H1 (cell line): Measurements from ENCODE around the gene CCDC91. TPM values are rescaled to one million over a fixed set of nuclear protein-coding genes. Genes with fewer than 3 reads are reported as not detected.

ENCODE experiments used
- KDM4A ChIP-seq: IDR thresholded peaks from one replicate; pipeline ENCODE4 v1.7.1; 2012; ENCODE audit warnings: low read depth, mild to moderate bottlenecking, moderate library complexity, low read length, inconsistent platforms; ENCODE audit not compliant: severe bottlenecking
- polyA plus RNA-seq, 7 experiments: library from polyadenylated mRNA; depleted of rRNA in 3 of 7; stranded (reverse) in 5 of 7; unstranded in 2 of 7; fragments of >200 nt in 5 of 7; fragments of 200-250 nt in 2 of 7; gene quantifications; 1 replicate in 5 of 7; 2 replicates in 1 of 7; 4 replicates in 1 of 7; pipeline versions ENCODE4 v1.2.1 to v1.2.3, GENCODE V29; 2011 to 2013; ENCODE audit warnings: missing spikeins in 2 of 7, mixed read lengths in 2 of 7
- total RNA-seq: library from RNA; stranded (reverse); fragmentation: NEBNext Ultra II Directional; extraction: Animal tissue kit (Norgen Biotek cat#: 25700); gene quantifications from 2 replicates; pipeline ENCODE4 v1.2.1, GENCODE V29; 2021

Gene CCDC91
- total and polyA plus RNA-seq, 2 of the 8 experiments (the other 6 are each of a cell fraction or from before 2014, with no cell fraction given) = 8.6 to 23.1 TPM

DNA sequence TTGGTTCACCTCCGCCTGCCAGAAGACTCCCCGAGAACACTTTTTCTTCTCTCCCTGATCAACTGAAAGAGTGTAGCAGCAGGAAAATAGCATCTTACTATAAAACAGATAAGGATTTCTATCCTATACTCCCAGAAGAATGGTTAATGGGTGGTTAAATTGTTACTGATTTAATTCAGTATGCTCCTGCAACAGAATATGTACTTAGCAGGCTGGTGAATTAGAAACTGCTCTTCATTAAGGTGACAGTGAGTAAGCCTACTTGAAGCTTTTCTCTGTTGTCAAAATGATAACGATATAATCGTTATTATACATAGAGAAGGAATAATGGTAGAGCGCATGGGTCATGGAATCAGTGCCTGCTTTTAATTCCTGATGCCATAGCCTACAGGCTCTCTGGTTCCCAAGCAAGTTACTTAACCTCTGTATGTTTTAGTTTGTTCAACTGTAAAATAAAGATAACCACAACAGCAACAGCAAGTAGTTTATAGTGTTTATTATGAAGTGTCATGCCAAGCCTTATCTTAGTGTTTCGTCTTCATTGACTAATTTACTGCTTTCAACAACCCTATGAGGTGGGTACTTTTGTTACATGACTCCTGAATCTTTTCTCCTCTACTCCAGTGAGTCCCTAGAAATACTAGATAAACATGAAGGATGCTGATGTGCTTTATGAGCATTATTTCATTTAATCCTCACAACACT lies 392.6 kb downstream of the CCDC91 start (continued):
- no peak for TF ChIP-seq KDM4A
- TF ChIP-seq, all 59 proteins: peak for 0
